GM04503 (cell line): ENCODE results near the gene TBC1D21.

Source experiments
- DNase-seq: peaks from one replicate; pipeline ENCODE4 v3.0.0-alpha.2; 2012; ENCODE audit warnings: low read depth

The TBC1D21 gene

DNA sequence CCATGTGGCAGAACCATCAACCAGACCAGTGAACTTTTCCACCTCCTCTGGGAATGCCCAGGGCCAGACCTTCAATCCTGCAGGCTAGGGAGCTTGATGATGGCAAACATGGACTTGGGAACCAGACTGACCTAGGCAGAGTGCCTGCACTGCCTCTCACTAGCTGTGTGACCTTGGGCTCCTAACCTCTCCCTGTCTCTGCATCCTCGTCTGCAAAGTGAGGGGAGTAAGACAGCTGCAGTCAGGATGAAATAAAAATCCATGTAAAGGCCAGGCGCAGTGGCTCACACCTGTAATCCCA lies 35.4 kb downstream of the TBC1D21 start:
- DNase-seq, result no peak

DNA sequence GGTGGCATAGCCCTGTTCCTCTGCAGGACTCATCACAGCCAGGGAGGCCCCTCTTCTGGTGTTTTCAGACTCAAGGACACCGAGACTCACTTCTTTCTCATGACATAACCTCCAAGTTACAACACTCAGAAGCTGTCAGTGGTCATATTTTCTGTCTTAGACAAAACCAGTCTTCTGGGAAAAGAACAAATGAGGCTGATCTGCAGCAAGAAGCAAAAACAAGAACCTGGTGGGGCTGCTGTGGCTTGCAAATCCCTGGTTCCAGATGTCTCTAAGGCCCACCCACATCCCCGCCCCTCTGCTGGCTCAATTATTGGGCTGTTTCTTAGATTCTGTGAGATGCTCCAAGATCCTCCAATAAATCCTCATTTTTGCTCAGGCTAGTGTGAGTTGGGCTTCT lies 36.3 kb downstream of the TBC1D21 start:
- no peak for DNase-seq

DNA sequence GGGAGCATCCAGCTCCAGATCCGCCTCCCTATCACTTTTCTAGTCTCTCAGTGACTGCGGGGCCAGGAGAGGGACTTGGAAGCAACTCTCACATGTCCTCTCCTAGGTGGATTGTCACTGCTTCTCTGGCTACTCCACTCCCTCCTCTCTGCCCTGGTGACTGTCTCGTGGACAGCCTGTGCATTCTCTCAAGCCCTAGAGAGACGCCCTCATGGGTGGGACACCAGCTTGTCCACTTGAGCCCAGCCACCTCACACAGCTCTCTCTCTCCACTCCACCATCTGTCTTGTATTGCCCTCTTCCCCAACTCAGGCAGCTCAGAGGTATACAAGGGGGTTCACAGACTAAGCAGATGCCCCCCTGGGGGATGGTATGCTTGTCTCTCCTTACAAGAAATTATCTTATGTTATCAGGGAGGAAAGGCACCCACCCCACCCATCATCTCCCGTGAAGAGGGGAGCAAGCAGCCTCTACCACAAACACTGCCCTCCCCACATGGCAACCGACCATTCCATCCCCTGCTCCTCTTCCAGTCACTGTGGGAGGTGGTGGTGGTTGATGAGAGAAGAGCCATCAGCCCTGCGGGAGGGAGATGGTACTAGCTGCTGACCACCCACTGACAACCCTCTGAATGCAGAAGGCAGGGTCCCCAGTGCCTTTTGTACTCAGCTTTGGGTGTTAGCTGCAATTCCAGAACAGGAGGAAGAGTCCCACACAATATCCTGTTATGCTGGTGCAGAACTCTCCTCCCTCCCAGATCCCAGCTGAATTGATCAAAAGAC lies 37.3 kb downstream of the TBC1D21 start:
- no peak for DNase-seq

DNA sequence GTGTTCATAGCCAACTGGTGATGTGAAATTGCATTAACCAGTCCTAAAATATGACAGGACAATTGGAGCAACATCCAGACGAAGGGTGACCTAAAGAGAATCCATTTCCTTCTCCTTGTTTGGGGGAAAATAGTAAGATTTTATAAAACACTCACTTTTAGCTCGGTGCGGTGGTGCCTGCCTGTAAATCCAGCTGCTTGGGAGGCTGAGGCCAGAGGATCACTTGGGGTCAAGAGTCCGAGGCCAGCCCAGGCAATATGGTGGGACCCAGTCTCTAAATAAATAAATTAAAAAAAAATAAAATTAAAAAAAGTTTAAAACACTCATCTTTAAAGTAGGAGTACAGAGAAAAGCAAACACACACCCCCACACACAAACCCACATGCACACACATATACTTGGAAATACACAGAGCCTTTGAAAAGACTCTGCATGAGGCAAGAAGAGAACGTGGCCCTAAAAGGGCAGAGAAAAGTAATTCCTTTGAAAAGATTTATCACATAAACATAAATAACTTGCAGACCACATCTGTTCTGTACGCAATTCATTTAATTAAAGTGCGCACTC lies 38.7 kb downstream of the TBC1D21 start:
- DNase-seq, result no peak

DNA sequence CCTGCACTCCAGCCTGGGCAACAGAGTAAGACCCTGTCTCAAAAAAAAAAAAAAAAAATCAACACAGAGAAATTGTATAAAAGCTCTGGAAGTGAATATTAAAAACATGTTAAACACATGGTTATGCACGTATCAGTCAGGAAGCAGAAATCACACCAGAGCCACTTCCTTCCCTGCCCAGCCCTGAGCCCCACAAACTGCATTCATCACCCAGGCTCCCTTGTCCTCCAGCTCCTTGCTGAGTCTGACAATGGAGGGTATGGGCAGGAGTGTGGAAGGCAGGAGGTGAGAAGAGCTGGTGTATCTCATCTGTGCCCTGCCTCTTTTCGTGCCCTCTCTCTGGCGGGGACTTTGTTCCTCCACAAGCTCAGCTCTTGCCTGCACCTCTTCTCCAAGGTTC lies 40.8 kb downstream of the TBC1D21 start:
- no peak for DNase-seq

DNA sequence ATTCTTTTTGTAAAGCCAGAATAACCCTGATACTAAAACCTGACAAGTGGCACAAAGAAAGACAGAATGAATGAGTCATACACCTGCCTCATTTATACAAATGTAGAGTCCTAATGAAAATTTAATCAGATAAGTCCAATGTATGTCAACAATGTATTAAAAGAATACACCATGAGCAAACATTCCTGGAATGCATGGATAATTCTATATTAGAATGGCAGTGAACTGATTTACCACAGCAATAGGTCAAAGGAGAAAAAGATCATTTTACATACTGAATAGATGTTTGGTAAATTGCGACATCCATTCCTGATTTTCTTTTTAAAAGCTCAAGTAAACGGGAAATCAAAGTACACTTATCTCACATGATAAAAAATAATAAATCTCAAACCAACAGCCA lies 41.7 kb downstream of the TBC1D21 start:
- no peak for DNase-seq

DNA sequence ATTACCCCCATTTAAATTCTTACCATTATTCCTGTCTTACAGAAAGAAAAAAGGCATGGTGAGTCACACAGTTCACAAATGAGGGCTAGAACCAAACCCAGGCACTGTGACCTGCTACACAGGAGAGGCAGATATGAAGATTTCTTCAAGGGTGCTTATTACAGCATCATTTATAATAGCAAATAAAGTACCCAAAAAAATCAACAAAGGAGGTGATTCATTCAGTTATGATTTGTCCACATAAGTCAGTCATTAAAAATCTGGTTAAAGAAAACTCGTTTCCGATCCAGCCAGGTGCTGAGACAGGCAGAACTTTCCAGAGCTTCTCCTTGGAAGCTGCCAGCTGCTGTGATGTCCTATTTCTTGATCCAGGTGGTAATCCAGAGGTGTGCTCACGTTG lies 45.4 kb downstream of the TBC1D21 start:
- no peak for DNase-seq

DNA sequence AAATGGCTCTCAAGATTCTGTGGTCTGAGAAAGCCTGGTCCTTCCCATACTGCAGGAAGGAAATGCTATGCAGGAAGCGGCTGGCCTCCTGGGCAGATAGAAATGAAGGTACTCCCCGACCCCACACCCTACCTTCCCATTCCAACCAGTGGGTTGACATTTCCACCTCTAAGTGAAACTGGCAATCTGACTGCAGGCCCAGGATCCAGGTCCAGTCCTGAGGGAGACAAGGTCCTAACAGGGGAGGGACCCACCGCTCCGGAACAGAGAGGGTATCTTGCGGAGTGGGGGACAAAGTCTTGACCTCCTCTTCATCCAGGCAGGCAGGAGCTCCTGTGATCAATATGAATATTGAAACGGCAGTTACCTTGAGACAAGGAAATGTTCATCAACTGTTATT lies 46.3 kb downstream of the TBC1D21 start:
- no peak for DNase-seq

DNA sequence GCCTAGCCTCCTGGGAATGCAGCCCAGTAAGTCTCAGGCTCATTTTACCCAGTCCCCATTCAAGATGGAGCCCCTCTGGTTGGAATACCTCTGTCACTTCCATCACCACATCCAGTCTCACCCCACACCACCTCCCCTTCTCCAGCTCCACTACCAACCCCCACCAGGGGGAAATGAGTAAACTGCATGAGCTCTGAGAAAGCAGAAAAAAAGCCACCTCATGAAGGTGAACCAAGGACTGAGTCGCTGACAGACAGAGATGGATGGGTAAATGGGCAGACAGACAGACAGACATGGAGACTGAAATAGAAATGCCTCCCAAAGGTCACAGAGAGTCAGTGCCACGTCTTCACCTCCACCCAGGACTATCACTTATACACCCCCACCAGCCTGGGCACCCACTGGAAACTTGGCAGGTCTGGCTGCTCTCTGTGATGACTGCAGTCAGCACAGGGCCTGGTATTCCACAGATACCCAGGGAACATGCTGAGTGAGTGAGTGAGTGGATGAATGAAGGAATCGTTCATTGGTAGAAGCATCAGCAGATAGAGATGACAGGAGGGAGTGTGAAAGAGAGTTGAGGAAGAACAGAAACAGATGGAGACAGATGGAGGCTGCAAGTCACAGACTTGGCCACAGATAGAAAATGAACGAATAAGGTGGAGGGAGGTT lies 48.0 kb downstream of the TBC1D21 start:
- no peak for DNase-seq

DNA sequence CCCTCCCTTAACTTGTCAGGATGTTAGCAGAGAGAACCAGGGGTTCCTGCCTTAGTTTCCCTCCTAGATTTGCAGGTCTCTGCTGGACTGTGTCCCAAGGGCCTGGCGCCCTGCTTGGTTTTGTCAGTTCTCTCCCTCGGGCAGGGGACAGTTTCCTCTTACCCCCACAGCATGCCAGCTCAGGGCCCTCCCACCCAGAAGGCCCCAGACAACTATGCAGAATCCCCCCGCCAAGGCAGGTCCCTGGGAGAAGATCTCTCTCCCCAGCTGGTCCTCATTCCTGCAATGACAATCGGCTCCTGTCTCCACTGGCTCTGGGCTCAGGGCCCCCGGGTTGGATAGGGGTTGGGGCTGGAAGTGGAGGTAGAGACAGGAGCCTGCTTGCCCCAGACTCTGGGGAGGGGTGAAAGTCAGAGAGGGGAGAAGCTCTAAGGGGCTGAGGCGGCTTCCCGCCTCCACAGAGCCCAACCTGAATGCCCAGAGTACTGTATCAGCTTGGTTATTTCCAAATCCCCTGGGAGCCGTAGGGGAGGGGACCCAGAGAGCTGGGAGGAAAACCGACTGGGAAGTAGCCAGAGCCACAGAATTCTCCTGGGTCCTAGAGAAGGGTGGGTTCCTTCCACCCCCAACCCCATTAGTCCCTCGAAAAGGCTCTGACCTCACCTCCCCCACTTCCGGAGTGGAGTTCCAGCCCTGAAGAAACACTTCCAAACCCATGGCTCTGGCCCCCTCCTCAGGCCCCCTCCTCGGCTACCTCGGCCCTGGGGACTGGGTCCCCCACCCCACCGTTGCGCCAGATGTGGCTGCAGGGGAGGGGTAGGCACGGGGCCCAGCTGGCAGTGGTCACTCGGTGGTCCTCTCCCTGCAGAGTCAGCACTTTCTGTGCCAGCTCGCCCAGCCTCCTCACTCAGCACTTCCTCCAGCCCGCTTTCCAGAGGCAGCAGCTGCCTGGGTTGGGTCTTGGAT lies 49.1 kb downstream of the TBC1D21 start:
- no peak for DNase-seq

DNA sequence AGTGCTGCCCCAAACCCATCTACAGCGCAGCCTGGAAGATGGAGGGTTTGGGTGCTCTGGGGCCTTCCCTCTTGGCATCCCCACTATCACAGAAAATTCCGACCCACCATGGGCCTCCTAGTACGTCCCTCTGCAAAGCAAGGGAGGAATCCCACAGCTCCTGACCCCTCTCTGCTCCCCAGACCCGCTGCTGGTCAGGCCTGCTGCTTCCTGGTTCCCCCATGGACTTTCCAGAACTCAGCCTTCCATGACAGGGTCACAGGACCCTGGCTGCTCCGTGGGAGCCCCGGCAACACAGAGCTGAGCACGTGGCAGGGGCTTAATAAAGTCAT lies 49.8 kb downstream of the TBC1D21 start:
- no peak for DNase-seq

DNA sequence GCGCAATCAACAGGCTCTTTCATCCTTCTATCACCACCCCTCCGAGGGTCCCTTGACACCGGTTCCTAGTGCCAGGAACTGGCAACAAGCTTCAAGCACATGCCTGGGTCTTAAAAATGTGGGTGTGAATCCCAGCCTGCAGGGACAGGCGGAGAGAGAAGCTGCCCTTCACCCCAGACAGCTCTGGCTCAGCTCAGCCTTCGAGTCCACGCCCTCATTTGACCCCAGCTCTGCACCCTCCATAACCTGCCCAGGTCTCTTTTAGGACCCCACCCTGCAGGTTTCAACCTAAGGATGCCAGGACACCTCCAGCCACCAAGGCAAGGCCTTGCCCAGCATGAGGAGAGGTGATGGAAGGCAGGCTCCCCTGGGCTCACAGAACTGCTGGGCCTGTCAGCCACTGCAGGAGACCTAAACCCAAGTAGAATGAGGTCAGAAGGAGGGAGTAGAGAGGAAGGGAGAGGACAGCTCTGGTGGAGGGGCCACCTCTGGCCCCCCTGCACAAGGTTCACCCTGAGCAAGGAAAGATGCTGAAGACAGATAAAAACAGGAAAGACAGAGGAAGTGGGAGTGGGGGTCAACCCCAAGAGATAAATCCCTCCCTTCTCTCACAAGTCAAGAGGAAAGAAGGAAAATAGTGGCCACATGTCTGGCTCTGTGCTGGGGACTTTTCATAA lies 50.3 kb downstream of the TBC1D21 start:
- no peak for DNase-seq

DNA sequence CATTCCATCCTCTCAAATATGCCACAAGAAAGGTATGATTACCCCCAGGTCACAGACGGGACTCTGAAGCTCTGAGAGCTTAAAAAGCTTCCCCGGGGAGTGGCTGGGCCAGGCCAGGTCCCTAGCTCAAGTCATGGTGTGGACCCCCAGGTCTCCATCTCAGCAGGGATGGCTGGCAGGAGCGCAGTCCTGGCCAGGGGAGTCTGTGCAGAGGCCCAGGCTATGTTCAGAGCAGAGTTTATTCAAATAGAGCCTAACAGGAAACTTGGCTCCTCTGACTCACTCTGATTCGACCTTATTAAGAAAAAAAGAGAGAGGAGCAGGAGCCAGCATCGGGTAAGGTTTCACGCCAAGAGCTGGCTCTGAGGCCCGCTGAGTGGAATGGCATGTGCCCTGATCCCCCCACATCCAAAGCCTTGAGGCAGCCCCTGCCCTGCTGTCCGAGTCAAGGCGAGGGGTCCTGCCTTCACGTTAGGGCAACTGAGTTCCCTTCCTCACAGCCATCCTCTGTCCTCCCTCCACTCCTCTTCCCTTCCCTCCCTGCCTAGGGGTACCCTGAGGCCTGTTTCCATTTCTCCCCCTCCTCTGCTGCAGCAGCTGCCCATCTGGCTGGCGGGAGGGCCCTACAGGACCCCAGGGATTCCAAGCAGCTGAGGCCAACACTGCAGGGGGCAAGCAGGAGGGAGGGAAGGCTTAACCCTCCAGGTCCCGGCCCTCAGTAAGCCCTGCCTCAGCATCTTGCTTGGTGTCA lies 51.0 kb downstream of the TBC1D21 start:
- DNase-seq, result no peak

DNA sequence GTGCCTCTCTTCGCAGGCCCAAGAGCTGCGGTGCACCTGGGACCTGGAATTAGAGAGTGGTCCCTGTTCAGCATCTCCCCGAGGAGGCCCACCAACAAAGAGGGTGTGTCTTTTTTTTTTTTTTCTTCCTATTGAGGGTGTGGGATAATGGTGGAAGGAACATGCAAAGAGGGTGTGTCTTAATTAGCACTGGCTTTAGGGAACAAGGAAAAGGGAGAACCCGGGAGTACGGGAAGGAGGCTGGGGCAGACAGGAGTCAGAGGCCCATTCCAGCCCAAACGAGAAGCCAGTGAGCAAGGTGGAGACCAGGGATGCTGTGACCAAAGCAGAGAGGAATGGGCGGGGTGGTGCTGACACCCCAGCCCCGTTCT lies 52.5 kb downstream of the TBC1D21 start:
- DNase-seq, result no peak

DNA sequence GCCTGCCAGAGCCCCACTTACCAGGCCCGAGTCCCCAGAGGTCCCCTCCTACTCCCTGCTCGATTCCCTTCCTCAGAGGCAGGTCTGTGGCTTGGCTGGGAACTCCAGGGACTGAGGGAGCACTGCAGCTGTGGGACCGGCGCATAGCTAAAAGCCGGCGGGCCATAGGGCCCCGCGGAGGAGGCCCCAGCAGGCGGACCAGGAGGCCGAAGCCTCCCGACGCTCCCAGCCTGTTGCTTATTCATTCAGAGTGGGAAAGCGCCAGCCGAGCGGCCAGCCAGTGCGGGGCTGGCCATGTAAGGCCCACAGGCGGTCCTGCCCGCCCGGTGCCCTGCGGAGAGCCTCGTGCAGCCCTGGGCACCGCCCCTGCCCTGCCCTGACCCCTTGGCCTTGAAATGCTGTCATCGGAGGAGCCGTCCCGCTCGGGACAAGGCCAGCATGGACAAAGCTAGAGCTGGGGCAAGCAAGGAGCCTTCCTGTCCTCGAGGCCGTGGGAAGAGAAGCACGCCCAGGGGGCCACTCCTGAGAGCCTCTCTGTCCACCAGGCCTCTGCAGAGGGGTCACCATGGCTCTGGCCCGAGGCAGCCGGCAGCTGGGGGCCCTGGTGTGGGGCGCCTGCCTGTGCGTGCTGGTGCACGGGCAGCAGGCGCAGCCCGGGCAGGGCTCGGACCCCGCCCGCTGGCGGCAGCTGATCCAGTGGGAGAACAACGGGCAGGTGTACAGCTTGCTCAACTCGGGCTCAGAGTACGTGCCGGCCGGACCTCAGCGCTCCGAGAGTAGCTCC lies 53.0 kb downstream of the TBC1D21 start, which contains the start of gene LOXL1:
Gene LOXL1, plus strand, starts transcription at position 244 of the 784 bp plus-strand sequence. Its CDS starts 322 bp downstream, at position 566.
- peak; percentile 71 for DNase-seq

DNA sequence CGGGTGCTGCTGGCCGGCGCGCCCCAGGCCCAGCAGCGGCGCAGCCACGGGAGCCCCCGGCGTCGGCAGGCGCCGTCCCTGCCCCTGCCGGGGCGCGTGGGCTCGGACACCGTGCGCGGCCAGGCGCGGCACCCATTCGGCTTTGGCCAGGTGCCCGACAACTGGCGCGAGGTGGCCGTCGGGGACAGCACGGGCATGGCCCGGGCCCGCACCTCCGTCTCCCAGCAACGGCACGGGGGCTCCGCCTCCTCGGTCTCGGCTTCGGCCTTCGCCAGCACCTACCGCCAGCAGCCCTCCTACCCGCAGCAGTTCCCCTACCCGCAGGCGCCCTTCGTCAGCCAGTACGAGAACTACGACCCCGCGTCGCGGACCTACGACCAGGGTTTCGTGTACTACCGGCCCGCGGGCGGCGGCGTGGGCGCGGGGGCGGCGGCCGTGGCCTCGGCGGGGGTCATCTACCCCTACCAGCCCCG lies 53.7 kb downstream of the TBC1D21 start:
- no peak for DNase-seq

DNA sequence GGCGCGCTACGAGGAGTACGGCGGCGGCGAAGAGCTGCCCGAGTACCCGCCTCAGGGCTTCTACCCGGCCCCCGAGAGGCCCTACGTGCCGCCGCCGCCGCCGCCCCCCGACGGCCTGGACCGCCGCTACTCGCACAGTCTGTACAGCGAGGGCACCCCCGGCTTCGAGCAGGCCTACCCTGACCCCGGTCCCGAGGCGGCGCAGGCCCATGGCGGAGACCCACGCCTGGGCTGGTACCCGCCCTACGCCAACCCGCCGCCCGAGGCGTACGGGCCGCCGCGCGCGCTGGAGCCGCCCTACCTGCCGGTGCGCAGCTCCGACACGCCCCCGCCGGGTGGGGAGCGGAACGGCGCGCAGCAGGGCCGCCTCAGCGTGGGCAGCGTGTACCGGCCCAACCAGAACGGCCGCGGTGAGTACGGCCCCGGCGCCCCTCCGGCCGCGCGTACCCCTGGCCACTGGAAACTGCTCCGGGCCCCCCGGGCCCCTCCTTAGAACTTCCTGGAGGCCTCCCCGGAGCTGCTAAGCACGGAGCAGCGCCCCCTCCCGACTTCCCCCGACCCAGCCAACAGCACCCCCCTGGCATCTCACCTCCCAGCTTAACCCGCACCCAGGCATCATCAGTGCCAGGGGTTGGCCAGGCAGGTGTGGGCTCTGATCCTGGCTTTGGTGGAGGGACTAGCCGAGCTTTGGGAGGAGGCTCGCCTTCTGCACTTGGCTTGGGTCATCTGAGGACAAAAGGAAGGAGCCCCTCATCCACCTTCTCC lies 54.3 kb downstream of the TBC1D21 start:
- no peak for DNase-seq

DNA sequence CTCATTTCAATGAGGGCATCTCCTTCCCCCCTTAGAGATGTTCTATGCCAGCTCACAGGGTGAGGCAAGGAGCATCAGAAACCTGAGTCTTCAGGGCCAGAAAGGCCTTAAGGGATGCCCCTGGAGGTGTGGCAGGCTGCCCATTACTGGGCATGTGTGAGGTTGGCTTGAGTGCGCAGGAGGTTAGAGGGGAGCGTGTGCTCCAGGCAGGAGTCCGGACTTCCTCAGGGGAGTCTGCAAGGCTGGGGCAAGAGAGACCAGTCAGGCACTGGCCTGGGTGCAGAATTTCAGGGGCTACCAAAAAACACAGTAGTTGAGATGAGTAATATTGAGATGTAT lies 54.8 kb downstream of the TBC1D21 start:
- no peak for DNase-seq

DNA sequence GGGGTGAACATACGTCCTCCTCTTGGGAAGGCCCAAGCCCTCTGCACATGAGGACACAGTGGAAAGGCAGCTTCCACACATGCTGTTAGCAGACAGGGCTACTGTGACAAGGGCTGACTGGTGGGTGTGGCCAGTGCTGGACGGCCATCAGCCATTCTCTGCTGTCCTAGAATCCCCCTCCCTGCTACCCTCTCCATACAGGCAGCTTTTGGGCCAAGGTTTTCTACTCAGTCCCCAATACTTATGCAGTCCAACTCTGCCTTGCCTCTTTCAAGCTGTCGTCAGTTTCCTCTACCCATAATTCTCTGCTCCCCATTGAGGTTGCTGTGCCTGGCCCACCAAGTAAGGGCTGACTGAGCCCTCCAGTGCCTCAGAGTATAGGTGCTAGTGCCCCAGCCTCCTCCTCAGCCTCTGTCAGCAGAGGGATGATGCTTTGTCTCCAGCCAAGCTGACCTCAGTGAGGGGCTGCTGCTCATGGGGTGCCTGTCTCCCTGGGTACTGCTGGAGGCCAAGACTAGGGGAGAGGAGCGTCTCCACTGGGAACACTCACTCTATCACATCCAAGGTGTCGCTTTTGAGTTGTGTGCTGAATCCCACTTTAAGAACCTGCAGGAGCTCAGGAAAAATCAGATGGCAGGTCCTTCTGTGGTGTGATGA lies 55.7 kb downstream of the TBC1D21 start:
- no peak for DNase-seq
